H1 (cell line): ENCODE results near the gene GCGR. TPM values are rescaled to one million over a fixed set of nuclear protein-coding genes. Genes with fewer than 3 reads are reported as not detected.
A peak's percentile ranks its signal among the peaks of the same experiment; 100 is the strongest.

Experiments used
- CTCF ChIA-PET: fragments of 300-600 bp; sonication (Branson Sonifier 250); formaldehyde crosslinking; loops from one replicate; lab custom pipeline; 2021; ENCODE audit not compliant: partially characterized antibody; lab: Charles Lee
- POLR2A ChIA-PET: fragments of 300-600 bp; sonication (Branson Sonifier 250); formaldehyde crosslinking; loops from one replicate; lab custom pipeline; 2021; ENCODE audit warnings: inconsistent platforms; ENCODE audit not compliant: partially characterized antibody; lab: Charles Lee
- DNase-seq, 2 experiments: peaks; one replicate each; pipeline versions ENCODE4 v3.0.0 to v3.0.0-alpha.2; 2010 to 2022; ENCODE audit warnings: low spot score in 2 of 2, low read depth in 1 of 2, mixed read lengths in 1 of 2
- FAIRE-seq: peaks from 2 replicates; lab custom pipeline; 2011; peaks lifted over from hg19 to GRCh38; lab: Jason Lieb, UNC
- H2AFZ ChIP-seq: 2 replicates; pipeline ENCODE4 v1.8.1; 2012; ENCODE audit warnings: low read length, inconsistent platforms
- H2AK5ac ChIP-seq: 2 replicates; pipeline ENCODE4 v1.6.1; 2013; ENCODE audit warnings: low read depth, low read length
- H2BK120ac ChIP-seq: replicated peaks from 2 replicates; pipeline ENCODE3; 2013; ENCODE audit warnings: low read depth, low read length, inconsistent platforms
- H2BK12ac ChIP-seq: 2 replicates; pipeline ENCODE4 v1.6.1; 2013; ENCODE audit warnings: low read depth, low read length
- H2BK15ac ChIP-seq: 2 replicates; pipeline ENCODE4 v1.6.1; 2013; ENCODE audit warnings: low read length
- H2BK20ac ChIP-seq: 2 replicates; pipeline ENCODE4 v1.6.1; 2013; ENCODE audit warnings: low read length
- H2BK5ac ChIP-seq: 2 replicates; pipeline ENCODE4 v1.6.1; 2013; ENCODE audit warnings: low read depth, low read length
- H3K14ac ChIP-seq: 2 replicates; pipeline ENCODE4 v1.6.1; 2013; ENCODE audit warnings: inconsistent platforms; ENCODE audit not compliant: insufficient read length
- H3K18ac ChIP-seq: 2 replicates; pipeline ENCODE4 v1.6.1; 2013; ENCODE audit warnings: low read length; ENCODE audit errors: extremely low read depth
- H3K23ac ChIP-seq: 2 replicates; pipeline ENCODE4 v1.6.1; 2013; ENCODE audit warnings: inconsistent platforms; ENCODE audit not compliant: insufficient read length
- H3K23me2 ChIP-seq: 2 replicates; pipeline ENCODE4 v1.6.1; 2013; ENCODE audit warnings: low read depth, low read length
- H3K27ac ChIP-seq: 2 replicates; pipeline ENCODE4 v1.6.1; 2011; ENCODE audit warnings: low read depth, low read length, inconsistent platforms
- H3K27me3 ChIP-seq, 4 experiments: replicated peaks in 1 of 4; 1 replicate in 1 of 4; 2 replicates in 3 of 4; pipeline versions ENCODE4 v1.6.1 to v1.8.1; 2011 to 2013; ENCODE audit warnings: low read length in 3 of 4, mild to moderate bottlenecking in 3 of 4, inconsistent platforms in 2 of 4, mixed read lengths in 2 of 4, moderate library complexity in 1 of 4; ENCODE audit not compliant: control insufficient read depth in 3 of 4, insufficient read depth in 3 of 4; ENCODE audit errors: extremely low read depth in 1 of 4
- H3K36me3 ChIP-seq, 4 experiments: 2 replicates each; pipeline versions ENCODE4 v1.6.1 to v1.8.1; 2011 to 2013; ENCODE audit warnings: mild to moderate bottlenecking in 4 of 4, low read length in 3 of 4, moderate library complexity in 2 of 4, control low read depth in 1 of 4, inconsistent platforms in 1 of 4; ENCODE audit not compliant: insufficient read depth in 4 of 4, control insufficient read depth in 2 of 4
- H3K4ac ChIP-seq: replicated peaks from 2 replicates; pipeline ENCODE3; 2013; ENCODE audit warnings: low read length, low read depth, mixed read lengths, inconsistent platforms; ENCODE audit not compliant: insufficient read length
- H3K4me1 ChIP-seq, 4 experiments: replicated peaks in 1 of 4; 1 replicate in 1 of 4; 2 replicates in 3 of 4; pipeline versions ENCODE4 v1.6.1 to v1.8.1; 2011 to 2013; ENCODE audit warnings: low read length in 3 of 4, inconsistent platforms in 2 of 4, mixed read lengths in 1 of 4; ENCODE audit not compliant: insufficient read depth in 4 of 4, control insufficient read depth in 3 of 4
- H3K4me2 ChIP-seq, 2 experiments: 2 replicates each; pipeline versions ENCODE4 v1.6.1 to v1.8.1; 2011 to 2013; ENCODE audit warnings: low read depth in 2 of 2, low read length in 2 of 2, control low read depth in 1 of 2, inconsistent platforms in 1 of 2, mild to moderate bottlenecking in 1 of 2; ENCODE audit not compliant: insufficient read depth in 1 of 2
- H3K4me3 ChIP-seq, 4 experiments: fragments of 200-600, 300-600 bp in 1 of 4; sonication (generic), shearing (Covaris generic), sonication (Bioruptor Twin) in 1 of 4; 2 replicates each; pipeline versions ENCODE4 v1.5.1 to v1.8.1; 2011 to 2016; ENCODE audit warnings: low read length in 4 of 4, low read depth in 3 of 4, control low read depth in 2 of 4, inconsistent platforms in 2 of 4, mild to moderate bottlenecking in 2 of 4, mixed read lengths in 1 of 4, moderate library complexity in 1 of 4; ENCODE audit not compliant: insufficient read depth in 2 of 4; ENCODE audit errors: extremely low read depth in 1 of 4
- H3K56ac ChIP-seq: replicated peaks from 2 replicates; pipeline ENCODE3; 2013; ENCODE audit warnings: low read depth, mild to moderate bottlenecking, mixed read lengths, low read length, inconsistent platforms; ENCODE audit not compliant: insufficient read length
- H3K79me1 ChIP-seq: 2 replicates; pipeline ENCODE4 v1.6.1; 2013; ENCODE audit warnings: low read depth, low read length, control low read depth
- H3K79me2 ChIP-seq, 2 experiments: 2 replicates each; pipeline versions ENCODE4 v1.6.1 to v1.8.1; 2012 to 2013; ENCODE audit warnings: low read length in 2 of 2, mild to moderate bottlenecking in 2 of 2, inconsistent platforms in 1 of 2; ENCODE audit not compliant: insufficient read depth in 2 of 2, control insufficient read depth in 1 of 2
- H3K9ac ChIP-seq, 4 experiments: replicated peaks in 1 of 4; 1 replicate in 1 of 4; 2 replicates in 3 of 4; pipeline versions ENCODE4 v1.6.1 to v1.8.1; 2011 to 2013; ENCODE audit warnings: low read depth in 3 of 4, low read length in 3 of 4, control low read depth in 2 of 4, mild to moderate bottlenecking in 2 of 4, moderate library complexity in 2 of 4, inconsistent platforms in 1 of 4; ENCODE audit errors: extremely low read depth in 1 of 4
- H3K9me3 ChIP-seq, 2 experiments: 2 replicates each; pipeline versions ENCODE4 v1.6.1 to v1.8.1; 2012 to 2013; ENCODE audit warnings: mild to moderate bottlenecking in 2 of 2, moderate library complexity in 2 of 2, control low read depth in 1 of 2, inconsistent platforms in 1 of 2, low read depth in 1 of 2, low read length in 1 of 2, mixed read lengths in 1 of 2; ENCODE audit not compliant: insufficient read depth in 2 of 2
- H4K20me1 ChIP-seq, 2 experiments: replicated peaks in 1 of 2; 2 replicates each; pipeline versions ENCODE3 to v1.8.1; 2011 to 2013; ENCODE audit warnings: inconsistent platforms in 2 of 2, low read length in 2 of 2, mild to moderate bottlenecking in 1 of 2; ENCODE audit not compliant: insufficient read depth in 2 of 2, control insufficient read depth in 1 of 2
- H4K5ac ChIP-seq: 2 replicates; pipeline ENCODE4 v1.6.1; 2013; ENCODE audit warnings: low read length, low read depth, mixed read lengths, inconsistent platforms; ENCODE audit not compliant: insufficient read length
- H4K8ac ChIP-seq: 2 replicates; pipeline ENCODE4 v1.8.0; 2013; ENCODE audit warnings: mild to moderate bottlenecking, moderate library complexity, low read length, inconsistent platforms; ENCODE audit not compliant: insufficient read depth; ENCODE audit errors: extremely low read depth
- H4K91ac ChIP-seq: replicated peaks from 2 replicates; pipeline ENCODE3; 2013; ENCODE audit warnings: low read length, mixed read lengths, inconsistent platforms; ENCODE audit not compliant: insufficient read length
- CBX8 ChIP-seq: fragments of 300-800, 300-1000 bp; sonication (generic); IDR thresholded peaks from 2 replicates; pipeline ENCODE4 v1.7.1; 2016; ENCODE audit warnings: low read depth, low read length, borderline replicate concordance
- EGR1 ChIP-seq: IDR thresholded peaks from 2 replicates; pipeline ENCODE4 v1.6.1; 2011; ENCODE audit warnings: low read depth, low read length, borderline replicate concordance
- KDM4A ChIP-seq: IDR thresholded peaks from one replicate; pipeline ENCODE4 v1.7.1; 2012; ENCODE audit warnings: low read depth, mild to moderate bottlenecking, moderate library complexity, low read length, inconsistent platforms; ENCODE audit not compliant: severe bottlenecking
- POLR2AphosphoS5 ChIP-seq: IDR thresholded peaks from 2 replicates; pipeline ENCODE4 v1.6.1; 2011; ENCODE audit warnings: low read depth, low read length
- SP1 ChIP-seq: IDR thresholded peaks from 2 replicates; pipeline ENCODE4 v1.6.1; 2011; ENCODE audit warnings: low read depth, low read length
- WGBS, 2 experiments: shearing (Covaris generic) in 1 of 2; methylation state at CpG; one replicate each; pipeline versions ENCODE4 v1.1.6 to v1.1.7; 2013 to 2015; ENCODE audit warnings: low lambda C conversion rate in 2 of 2, mixed read lengths in 2 of 2, inconsistent platforms in 1 of 2, low coverage in 1 of 2, missing lambda C conversion rate in 1 of 2; ENCODE audit not compliant: insufficient replicate concordance in 2 of 2, insufficient coverage in 1 of 2, insufficient read length in 1 of 2; ENCODE audit errors: extremely low coverage in 1 of 2, missing lambda C conversion rate in 1 of 2; 5-methylcytosine and 5-hydroxymethylcytosine counted together
- polyA plus RNA-seq, 7 experiments: library from polyadenylated mRNA; depleted of rRNA in 3 of 7; stranded (reverse) in 5 of 7; unstranded in 2 of 7; fragments of >200 nt in 5 of 7; fragments of 200-250 nt in 2 of 7; gene quantifications; 1 replicate in 5 of 7; 2 replicates in 1 of 7; 4 replicates in 1 of 7; pipeline versions ENCODE4 v1.2.1 to v1.2.3, GENCODE V29; 2011 to 2013; ENCODE audit warnings: missing spikeins in 2 of 7, mixed read lengths in 2 of 7
- total RNA-seq: library from RNA; stranded (reverse); fragmentation: NEBNext Ultra II Directional; extraction: Animal tissue kit (Norgen Biotek cat#: 25700); gene quantifications from 2 replicates; pipeline ENCODE4 v1.2.1, GENCODE V29; 2021

Gene GCGR
- total and polyA plus RNA-seq, 2 of the 8 experiments (the other 6 are each of a cell fraction or from before 2014, with no cell fraction given) = 0.44 to 0.56 TPM

- TF ChIP-seq EGR1 (no peak), CBX8 (no peak), POLR2AphosphoS5 (peak; percentile 30; the same call in 1 of the 2 replicates), SP1 (no peak; the same call in 1 of the 2 replicates), KDM4A (no peak)
- ChIA-PET CTCF (interaction anchor here (0.5 to 1.2 kb wide), 2 partner anchors 22 to 648 kb away, joined by 3 read pairs; no protein-coding TSS in a partner anchor), POLR2A (interaction anchor here (1.0 to 5.7 kb wide), 3 partner anchors 13 to 20 kb away, joined by 3 to 37 read pairs (median 4); partner anchors contain the start of genes MCRIP1 and PPP1R27)
- H3K36me3 ChIP-seq = peaks cover 12 to 58% (median 37%) of the 10 kb centered on the region in 4 experiments
- DNase-seq = no peak
- no peak overlapping the region for H3K4me2 ChIP-seq
- H3K4me3 ChIP-seq = no peak overlapping the region
- no peak overlapping the region for H2AFZ ChIP-seq
- no peak overlapping the region for H4K5ac ChIP-seq
- H3K9ac ChIP-seq = no peak overlapping the region; a peak in 1 of 7 replicates
- no peak overlapping the region for H4K91ac ChIP-seq
- no peak overlapping the region for H3K23ac ChIP-seq
- H3K27me3 ChIP-seq = no peaks in the 10 kb centered on the region; a peak in 2 of 7 replicates
- H3K79me2 ChIP-seq = no peaks in the 10 kb centered on the region
- H4K20me1 ChIP-seq = peaks cover 2 to 15% of the 10 kb centered on the region in 2 experiments
- 92% methylated on average over 24 of the region's 24 CpGs; no CpG with 5 or more reads in 1 of the 2 experiments for WGBS, 2 experiments
- H3K27ac ChIP-seq = no peak overlapping the region
- H2BK15ac ChIP-seq = no peak overlapping the region
- no peak overlapping the region for H2BK12ac ChIP-seq
- H3K9me3 ChIP-seq = no peaks in the 10 kb centered on the region
- no peaks in the 10 kb centered on the region for H3K79me1 ChIP-seq
- peak overlapping the region; percentile 68; the same call in 1 of the 2 replicates for H4K8ac ChIP-seq
- H3K23me2 ChIP-seq = no peaks in the 10 kb centered on the region
- no peak overlapping the region for H2AK5ac ChIP-seq
- no peak overlapping the region for H3K18ac ChIP-seq
- no peak overlapping the region for H3K4ac ChIP-seq
- no peaks in the 10 kb centered on the region for H3K4me1 ChIP-seq
- no peak for FAIRE-seq
- H2BK5ac ChIP-seq = no peak overlapping the region
- no peak overlapping the region for H3K56ac ChIP-seq
- no peak overlapping the region for H2BK20ac ChIP-seq
- no peak overlapping the region for H2BK120ac ChIP-seq
- no peak overlapping the region for H3K14ac ChIP-seq
Measured at GRCh38 chr17:81846743-81847689, 43.1 kb downstream of the GCGR start.
